NB4 (cell line): Measurements from ENCODE around the gene CCDC33.

ENCODE experiments used
- DNase-seq: peaks from one replicate; pipeline ENCODE4 v3.0.0; 2010; ENCODE audit warnings: low read depth
- H3K4me3 ChIP-seq: one replicate; pipeline ENCODE4 v1.5.1; 2011; ENCODE audit warnings: mild to moderate bottlenecking, low read depth, low read length, moderate library complexity
- MYC ChIP-seq: IDR thresholded peaks from 2 replicates; pipeline ENCODE4 v1.6.1; 2011; ENCODE audit warnings: low read depth, low read length
- POLR2A ChIP-seq: IDR thresholded peaks from 2 replicates; pipeline ENCODE4 v1.6.1; 2011; ENCODE audit warnings: mild to moderate bottlenecking; ENCODE audit not compliant: insufficient read length; ENCODE audit errors: extremely low read depth
- TF ChIP-seq, protein P1 (sequence below): IDR thresholded peaks from one replicate; pipeline ENCODE4 v1.5.1; 2012; ENCODE audit warnings: low read depth, low read length
- TF ChIP-seq, protein P2 (sequence below): IDR thresholded peaks from 2 replicates; pipeline ENCODE4 v1.6.1; 2011; ENCODE audit warnings: low read depth, low read length

Gene CCDC33

GRCh38 chr15:74373056-74373650, 137.0 kb downstream of the CCDC33 start:
- no peak overlapping the region for H3K4me3 ChIP-seq
- TF ChIP-seq MYC (no peak), POLR2A (no peak)
- TF ChIP-seq, protein P1, sequence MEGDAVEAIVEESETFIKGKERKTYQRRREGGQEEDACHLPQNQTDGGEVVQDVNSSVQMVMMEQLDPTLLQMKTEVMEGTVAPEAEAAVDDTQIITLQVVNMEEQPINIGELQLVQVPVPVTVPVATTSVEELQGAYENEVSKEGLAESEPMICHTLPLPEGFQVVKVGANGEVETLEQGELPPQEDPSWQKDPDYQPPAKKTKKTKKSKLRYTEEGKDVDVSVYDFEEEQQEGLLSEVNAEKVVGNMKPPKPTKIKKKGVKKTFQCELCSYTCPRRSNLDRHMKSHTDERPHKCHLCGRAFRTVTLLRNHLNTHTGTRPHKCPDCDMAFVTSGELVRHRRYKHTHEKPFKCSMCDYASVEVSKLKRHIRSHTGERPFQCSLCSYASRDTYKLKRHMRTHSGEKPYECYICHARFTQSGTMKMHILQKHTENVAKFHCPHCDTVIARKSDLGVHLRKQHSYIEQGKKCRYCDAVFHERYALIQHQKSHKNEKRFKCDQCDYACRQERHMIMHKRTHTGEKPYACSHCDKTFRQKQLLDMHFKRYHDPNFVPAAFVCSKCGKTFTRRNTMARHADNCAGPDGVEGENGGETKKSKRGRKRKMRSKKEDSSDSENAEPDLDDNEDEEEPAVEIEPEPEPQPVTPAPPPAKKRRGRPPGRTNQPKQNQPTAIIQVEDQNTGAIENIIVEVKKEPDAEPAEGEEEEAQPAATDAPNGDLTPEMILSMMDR = no peak
- TF ChIP-seq, protein P2, sequence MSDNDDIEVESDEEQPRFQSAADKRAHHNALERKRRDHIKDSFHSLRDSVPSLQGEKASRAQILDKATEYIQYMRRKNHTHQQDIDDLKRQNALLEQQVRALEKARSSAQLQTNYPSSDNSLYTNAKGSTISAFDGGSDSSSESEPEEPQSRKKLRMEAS = no peak
- no peak for DNase-seq

DNA sequence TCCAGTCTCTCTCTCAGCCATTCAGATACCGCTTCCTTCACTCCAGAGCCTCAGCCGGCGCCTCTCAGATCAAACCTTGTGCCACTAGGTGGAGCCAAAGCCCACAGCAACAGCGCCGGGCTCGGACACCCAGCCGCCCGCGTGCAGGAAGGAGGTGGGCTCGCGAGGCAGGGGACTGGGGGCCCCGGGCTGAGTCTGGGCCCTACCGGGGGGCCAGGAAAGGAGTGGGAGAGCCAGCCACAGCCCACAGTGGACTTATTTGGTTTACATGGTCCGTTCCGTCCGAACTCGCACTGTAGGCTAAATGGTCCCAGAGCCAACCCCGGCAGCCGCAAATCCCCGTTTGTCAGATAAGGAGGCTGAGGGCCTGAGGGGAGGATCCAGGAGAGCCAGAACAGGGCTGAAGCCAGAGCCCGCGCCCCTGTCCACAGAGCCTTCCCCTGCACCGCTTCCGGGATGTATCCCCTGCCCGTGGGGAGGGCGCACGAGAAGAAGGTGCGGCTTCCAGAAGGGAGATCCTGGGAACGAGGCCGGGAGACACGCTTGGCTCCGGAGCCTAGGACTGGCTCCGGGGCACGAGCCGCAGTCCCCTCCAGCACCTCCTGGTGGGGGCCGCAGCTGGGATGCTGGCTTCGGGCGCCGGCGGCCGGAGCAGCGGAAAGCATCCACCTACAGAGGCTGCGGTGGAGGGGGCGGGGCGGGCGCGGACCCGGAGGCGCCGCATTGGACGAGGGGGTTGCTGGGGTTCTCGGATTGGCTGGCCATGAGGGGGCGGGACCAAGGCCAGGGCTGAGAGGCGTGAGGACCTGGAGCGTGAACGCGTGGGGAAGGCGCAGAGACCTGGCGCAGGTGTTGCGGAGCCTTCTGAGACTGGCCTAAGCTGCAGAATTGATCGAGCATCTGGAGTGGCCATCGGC, 137.9 kb downstream of the CCDC33 start:
- peak; percentile 90 for DNase-seq
- TF ChIP-seq, protein P2 = 0 out of 2 replicates have a peak, but pooled peaks have one; percentile 27
- TF ChIP-seq, protein P1 = peak; percentile 81
- TF ChIP-seq MYC = no peak; the same call in 1 of the 2 replicates
- no peak for TF ChIP-seq POLR2A

GRCh38 chr15:74374648-74375302, 138.6 kb downstream of the CCDC33 start:
- TF ChIP-seq, protein P1 = no peak
- TF ChIP-seq MYC (no peak), POLR2A (no peak)
- TF ChIP-seq, protein P2 = no peak
- no peak for DNase-seq
- no peak overlapping the region for H3K4me3 ChIP-seq

More for the DNA sequence above, 137.9 kb downstream of the CCDC33 start:
- peak overlapping the region; percentile 43 for H3K4me3 ChIP-seq

- peak; percentile 90 for DNase-seq
- TF ChIP-seq POLR2A (no peak), MYC (no peak)
- TF ChIP-seq, protein P1 = peak; percentile 98
- TF ChIP-seq, protein P2 = 0 out of 2 replicates have a peak, but pooled peaks have one; percentile 10
- H3K4me3 ChIP-seq = no peak overlapping the region
Measured at GRCh38 chr15:74375303-74375693, 139.2 kb downstream of the CCDC33 start.

DNA sequence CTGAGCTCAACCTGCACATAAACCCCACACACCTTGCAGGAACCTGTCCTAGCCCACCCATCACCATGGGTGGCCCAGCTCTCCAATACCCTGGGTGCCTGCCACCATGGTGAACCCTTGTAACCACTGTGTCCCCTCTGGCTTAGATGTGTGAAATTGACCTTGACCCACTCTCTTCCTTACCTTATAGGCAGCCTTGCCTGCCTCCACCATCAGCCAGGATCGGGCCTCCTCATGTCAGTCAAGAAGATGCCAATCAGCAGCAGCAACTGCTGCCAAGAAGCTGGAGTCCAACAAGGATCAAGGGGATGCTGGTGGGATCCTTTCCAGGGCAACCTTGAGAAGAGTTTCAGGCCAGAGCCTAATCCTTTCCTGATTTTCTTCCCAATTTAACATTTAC, 140.1 kb downstream of the CCDC33 start:
- TF ChIP-seq, protein P2 = no peak
- TF ChIP-seq MYC = no peak
- no peak for TF ChIP-seq POLR2A
- TF ChIP-seq, protein P1 = no peak
- H3K4me3 ChIP-seq = no peak overlapping the region
- DNase-seq = no peak
